Prostate gland (tissue), 2 donors: ENCODE results near the gene KPTN.

Source experiments
- POLR2A ChIP-seq: fragments of 450-650 bp; IDR thresholded peaks from one replicate; pipeline ENCODE4 v1.6.1; 2016; ENCODE audit warnings: antibody characterized with exemption, mild to moderate bottlenecking
- TF ChIP-seq, protein P1 (sequence below), 4 experiments: fragments of 200-600 bp in 2 of 4; fragments of 450-650 bp in 2 of 4; sonication (generic) in 2 of 4; IDR thresholded peaks; 1 replicate in 3 of 4; 2 replicates in 1 of 4; pipeline ENCODE4 v1.5.1; 2016 to 2019; ENCODE audit warnings: antibody characterized with exemption in 4 of 4, mild to moderate bottlenecking in 2 of 4, moderate library complexity in 2 of 4

DNA sequence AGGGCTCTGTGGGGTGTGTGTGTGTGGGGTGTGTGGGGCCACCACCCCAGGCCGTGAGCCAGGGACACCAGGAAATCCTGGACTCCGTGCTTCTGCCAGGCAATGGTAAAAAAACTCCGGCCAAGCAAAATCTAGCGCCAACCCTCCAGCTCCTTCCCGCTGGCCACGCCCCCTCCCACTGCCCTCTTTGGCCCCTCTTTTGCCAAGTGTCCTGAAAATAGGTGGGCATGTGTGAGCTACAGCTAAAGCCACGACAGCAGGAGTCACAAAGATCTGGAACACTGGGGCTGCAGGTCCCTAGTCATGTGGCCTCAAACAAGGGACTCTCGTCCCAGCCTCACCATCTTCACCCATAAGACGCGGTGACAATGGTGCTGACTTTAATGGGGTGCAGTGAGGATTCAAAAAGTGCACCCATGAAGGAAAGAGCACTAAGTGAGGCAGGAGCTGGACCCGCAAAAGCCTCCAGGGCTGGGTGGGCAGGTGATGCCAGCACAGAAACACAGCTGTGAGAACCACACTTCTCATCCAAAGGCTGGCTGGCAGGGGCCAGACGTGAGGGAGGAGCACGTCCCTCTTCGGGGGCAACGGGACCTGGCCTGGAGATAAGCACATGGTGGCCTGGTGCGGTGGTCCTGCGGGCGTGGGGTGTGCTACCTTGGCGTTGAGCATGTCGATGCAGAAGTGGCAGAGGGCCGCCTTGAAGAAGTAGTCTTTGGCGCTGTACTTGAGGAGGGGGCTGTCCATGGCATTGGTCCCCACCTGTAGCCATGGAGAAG is 7.5 kb upstream of the KPTN start:
- no peak for TF ChIP-seq POLR2A
- TF ChIP-seq, protein P1, sequence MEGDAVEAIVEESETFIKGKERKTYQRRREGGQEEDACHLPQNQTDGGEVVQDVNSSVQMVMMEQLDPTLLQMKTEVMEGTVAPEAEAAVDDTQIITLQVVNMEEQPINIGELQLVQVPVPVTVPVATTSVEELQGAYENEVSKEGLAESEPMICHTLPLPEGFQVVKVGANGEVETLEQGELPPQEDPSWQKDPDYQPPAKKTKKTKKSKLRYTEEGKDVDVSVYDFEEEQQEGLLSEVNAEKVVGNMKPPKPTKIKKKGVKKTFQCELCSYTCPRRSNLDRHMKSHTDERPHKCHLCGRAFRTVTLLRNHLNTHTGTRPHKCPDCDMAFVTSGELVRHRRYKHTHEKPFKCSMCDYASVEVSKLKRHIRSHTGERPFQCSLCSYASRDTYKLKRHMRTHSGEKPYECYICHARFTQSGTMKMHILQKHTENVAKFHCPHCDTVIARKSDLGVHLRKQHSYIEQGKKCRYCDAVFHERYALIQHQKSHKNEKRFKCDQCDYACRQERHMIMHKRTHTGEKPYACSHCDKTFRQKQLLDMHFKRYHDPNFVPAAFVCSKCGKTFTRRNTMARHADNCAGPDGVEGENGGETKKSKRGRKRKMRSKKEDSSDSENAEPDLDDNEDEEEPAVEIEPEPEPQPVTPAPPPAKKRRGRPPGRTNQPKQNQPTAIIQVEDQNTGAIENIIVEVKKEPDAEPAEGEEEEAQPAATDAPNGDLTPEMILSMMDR (IDR thresholded peaks at IDR 0.05): no peak
